GM18505 (cell line): ENCODE results near the gene DRICH1.
"Not testable (repeated sequence)": the region's sequence is repeated elsewhere in the genome, so short reads cannot be mapped to it uniquely, and the experiment has no call there.

Source experiments
- ATAC-seq: cut with Tn5 transposase; IDR thresholded peaks from one replicate; pipeline ENCODE4 v1.9.1; 2021; ENCODE audit not compliant: unreplicated experiment
- POLR2A ChIP-seq: IDR thresholded peaks from 4 replicates; pipeline ENCODE4 v1.6.1; 2011; ENCODE audit warnings: borderline replicate concordance; ENCODE audit not compliant: insufficient read depth, insufficient read length; ENCODE audit errors: extremely low read depth

The DRICH1 gene

GRCh38 chr22:23632178-23632577, at the start of gene DRICH1:
Gene DRICH1, minus strand, starts transcription at chr22:23632321. Its CDS starts 298 bp downstream, at chr22:23632023.
- no peak for ATAC-seq
- no peak for TF ChIP-seq POLR2A

GRCh38 chr22:23681026-23681809, 49.1 kb upstream of the DRICH1 start:
- no peak for ATAC-seq

GRCh38 chr22:23678133-23678532, 46.0 kb upstream of the DRICH1 start:
- TF ChIP-seq POLR2A: no peak
- ATAC-seq: no peak

More at GRCh38 chr22:23681026-23681809, 49.1 kb upstream of the DRICH1 start:
- TF ChIP-seq POLR2A: no peak

- no peak for TF ChIP-seq POLR2A
- no peak for ATAC-seq
These were observed 45.5 kb upstream of the DRICH1 start for GRCh38 chr22:23677701-23677995.

GRCh38 chr22:23676841-23677700, 45.0 kb upstream of the DRICH1 start:
- not testable (repeated sequence) for ATAC-seq

- no peak for TF ChIP-seq POLR2A
- ATAC-seq: no peak
These were observed 43.6 kb upstream of the DRICH1 start for GRCh38 chr22:23675502-23676415.

- ATAC-seq: not testable (repeated sequence)
These were observed 42.9 kb upstream of the DRICH1 start for GRCh38 chr22:23674886-23675501.

GRCh38 chr22:23673826-23674690, 41.9 kb upstream of the DRICH1 start:
- no peak for TF ChIP-seq POLR2A
- no peak for ATAC-seq

- TF ChIP-seq POLR2A: no peak
- ATAC-seq: no peak
These were observed 41.0 kb upstream of the DRICH1 start for GRCh38 chr22:23673050-23673620.

GRCh38 chr22:23672307-23673049, 40.4 kb upstream of the DRICH1 start:
- ATAC-seq: not testable (repeated sequence)

GRCh38 chr22:23671387-23671786, 39.3 kb upstream of the DRICH1 start:
- ATAC-seq: not testable (repeated sequence)
